Hepatic stellate cell (primary cell): ENCODE data around the gene LCE1F.

Experiments
- DNase-seq: peaks from one replicate; pipeline ENCODE4 v3.0.0; 2011; ENCODE audit warnings: low spot score

Gene LCE1F, protein sequence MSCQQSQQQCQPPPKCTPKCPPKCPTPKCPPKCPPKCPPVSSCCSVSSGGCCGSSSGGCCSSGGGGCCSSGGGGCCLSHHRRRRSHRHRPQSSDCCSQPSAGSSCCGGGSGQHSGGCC

DNA sequence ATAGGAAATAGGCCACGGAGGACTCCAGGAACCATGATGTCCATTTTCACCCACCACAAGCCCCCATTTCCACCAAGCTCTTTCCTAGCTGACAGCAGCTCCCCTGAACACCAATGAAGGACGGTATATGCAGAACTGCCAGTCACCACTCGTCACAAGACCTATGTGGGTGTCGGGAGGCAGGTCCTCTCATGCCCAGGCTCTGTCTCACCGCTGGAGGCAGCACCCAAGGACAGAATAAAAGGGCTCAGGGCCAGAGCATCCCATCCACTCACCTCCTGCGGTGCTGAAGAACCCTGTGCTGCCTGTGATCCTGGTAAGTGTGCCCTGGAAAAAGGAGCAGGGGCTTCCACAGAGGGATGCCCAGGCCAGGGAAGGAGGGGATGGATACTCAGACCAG is at the start of gene LCE1F:
LCE1F (plus strand) TSS at position 266 of the 400 bp plus-strand sequence. CDS start 1,232 bp downstream, outside the sequence.
- DNase-seq = no peak

GRCh38 chr1:152725261-152725660 is 49.7 kb upstream of the LCE1F start:
- no peak for DNase-seq

GRCh38 chr1:152728986-152729385 is 46.0 kb upstream of the LCE1F start:
- DNase-seq = no peak

GRCh38 chr1:152735648-152736047 is 39.3 kb upstream of the LCE1F start:
- no peak for DNase-seq

DNA sequence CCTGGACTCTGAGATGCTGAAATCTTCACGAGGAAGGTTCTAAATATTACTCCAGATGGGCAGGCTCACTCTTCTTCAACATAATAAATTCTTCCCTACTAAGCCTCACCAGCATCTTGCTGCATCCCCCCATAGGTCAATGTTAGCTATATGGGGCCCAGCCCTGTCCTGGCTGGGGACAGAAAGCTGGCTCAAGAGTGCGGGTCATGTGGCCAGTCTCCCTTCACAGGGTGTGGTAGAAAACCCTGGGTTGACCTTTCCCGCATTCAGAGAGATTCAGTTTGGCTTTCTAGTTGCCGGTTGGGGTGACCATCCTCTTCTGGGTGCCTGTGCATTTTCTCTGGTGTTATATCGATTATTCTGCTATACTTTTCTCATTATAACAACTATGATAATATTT is 36.9 kb upstream of the LCE1F start:
- no peak for DNase-seq

- peak; percentile 45 for DNase-seq
These were observed 35.1 kb upstream of the LCE1F start for GRCh38 chr1:152739841-152740240.

DNA sequence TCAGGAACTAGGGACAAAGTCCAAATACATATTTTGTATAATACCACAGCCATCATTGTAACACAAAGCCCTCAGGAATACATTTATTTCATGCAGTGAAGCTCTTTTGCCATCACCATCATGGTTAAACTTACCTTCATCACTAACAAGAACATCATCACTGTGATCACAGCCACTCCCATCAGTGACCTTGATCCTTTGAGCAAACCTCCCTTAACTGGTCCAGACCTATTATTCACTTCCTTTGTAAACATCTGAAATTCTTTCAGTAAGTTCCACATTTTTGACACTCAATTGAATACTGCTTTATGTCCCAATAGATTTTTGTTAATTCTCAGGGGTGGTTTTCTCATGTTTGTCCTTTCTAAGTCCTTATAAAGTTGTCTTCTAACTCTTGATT is 33.3 kb upstream of the LCE1F start:
- DNase-seq = no peak

- no peak for DNase-seq
These were observed 31.4 kb upstream of the LCE1F start for GRCh38 chr1:152743371-152744145.

DNA sequence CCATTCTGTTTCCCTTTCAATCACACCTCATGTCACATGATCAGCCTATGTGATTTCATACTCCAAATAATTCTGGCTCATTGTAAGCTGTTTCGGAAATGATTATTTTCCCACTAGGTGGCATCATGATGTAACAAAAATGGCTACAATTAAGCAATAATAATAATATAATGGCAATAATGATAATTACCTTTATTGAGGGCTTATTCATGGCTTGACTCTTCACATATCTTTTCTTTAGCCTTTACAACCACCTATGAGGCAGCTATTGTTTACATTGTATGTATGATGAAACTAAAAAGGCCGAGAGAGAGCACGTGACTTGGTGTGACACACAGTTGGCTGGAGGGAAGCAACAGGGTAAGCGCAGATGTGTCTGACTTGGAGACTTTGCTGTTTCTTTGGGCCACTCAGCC is 29.6 kb upstream of the LCE1F start:
- no peak for DNase-seq

GRCh38 chr1:152745765-152746444 is 29.0 kb upstream of the LCE1F start:
- no peak for DNase-seq

- no peak for DNase-seq
These were observed 27.1 kb upstream of the LCE1F start for GRCh38 chr1:152747831-152748230.

DNA sequence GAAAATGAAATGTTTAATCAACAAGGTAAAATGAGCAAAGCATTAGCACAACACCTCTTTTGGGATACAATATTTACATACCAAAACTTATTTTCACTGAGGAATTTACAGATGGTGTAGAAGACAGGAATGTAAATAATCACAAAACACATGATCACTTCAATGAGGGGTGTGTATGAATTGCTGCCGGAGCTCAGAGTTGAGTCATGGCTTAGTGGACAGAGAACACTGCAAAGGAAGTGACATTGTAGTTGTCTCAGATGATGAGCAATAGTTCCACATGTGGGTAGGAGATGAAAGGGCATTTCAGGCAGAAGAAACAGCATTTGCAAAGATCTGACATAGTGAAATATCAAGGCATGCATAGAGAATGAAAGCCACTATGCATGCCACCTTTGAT is 22.7 kb upstream of the LCE1F start:
- peak; percentile 53 for DNase-seq

GRCh38 chr1:152753586-152753985 is 21.4 kb upstream of the LCE1F start:
- DNase-seq = no peak

DNA sequence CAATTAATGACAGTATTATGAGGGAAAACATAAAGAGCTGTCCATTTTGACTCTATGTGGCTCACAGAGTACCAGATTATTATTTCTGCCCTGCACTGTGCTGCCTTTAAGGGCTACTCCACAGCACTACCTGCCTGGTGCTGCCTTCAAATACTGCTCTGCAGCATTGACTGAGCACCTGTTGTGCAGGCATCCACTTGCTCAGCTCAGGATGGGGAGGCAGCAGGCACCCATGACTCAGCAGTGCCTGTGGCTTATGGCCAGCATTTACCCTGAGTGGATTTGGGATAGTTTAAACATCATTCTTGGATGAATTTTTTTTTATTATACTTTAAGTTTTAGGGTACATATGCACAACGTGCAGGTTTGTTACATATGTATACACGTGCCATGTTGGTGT is 18.1 kb upstream of the LCE1F start:
- DNase-seq = no peak

- DNase-seq = no peak
These were observed 17.2 kb upstream of the LCE1F start, which contains the start of gene KPRP for GRCh38 chr1:152757747-152758146. Gene KPRP (plus strand): TSS chr1:152758025. CDS start chr1:152759589, 1,564 bp downstream.

GRCh38 chr1:152758636-152759035 is 16.3 kb upstream of the LCE1F start:
- no peak for DNase-seq

GRCh38 chr1:152759453-152760173 is 15.3 kb upstream of the LCE1F start:
- no peak for DNase-seq

DNA sequence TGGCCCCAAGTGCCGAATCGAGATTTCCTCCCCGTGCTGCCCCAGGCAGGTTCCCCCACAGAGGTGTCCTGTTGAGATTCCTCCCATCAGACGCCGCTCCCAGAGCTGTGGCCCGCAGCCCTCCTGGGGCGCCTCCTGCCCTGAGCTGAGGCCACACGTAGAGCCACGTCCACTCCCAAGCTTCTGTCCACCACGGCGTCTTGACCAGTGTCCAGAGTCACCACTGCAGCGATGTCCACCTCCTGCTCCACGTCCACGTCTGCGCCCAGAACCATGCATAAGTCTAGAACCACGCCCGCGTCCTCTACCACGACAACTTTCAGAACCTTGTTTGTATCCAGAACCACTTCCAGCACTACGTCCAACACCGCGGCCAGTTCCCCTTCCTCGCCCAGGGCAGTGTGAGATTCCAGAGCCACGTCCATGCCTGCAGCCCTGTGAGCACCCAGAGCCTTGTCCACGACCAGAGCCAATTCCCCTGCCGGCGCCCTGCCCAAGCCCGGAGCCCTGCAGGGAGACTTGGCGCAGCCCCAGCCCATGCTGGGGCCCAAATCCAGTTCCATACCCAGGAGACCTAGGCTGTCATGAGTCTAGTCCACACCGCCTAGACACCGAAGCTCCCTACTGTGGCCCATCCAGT is 14.3 kb upstream of the LCE1F start:
- no peak for DNase-seq

- DNase-seq = no peak
These were observed 13.2 kb upstream of the LCE1F start for GRCh38 chr1:152761609-152762213.

DNA sequence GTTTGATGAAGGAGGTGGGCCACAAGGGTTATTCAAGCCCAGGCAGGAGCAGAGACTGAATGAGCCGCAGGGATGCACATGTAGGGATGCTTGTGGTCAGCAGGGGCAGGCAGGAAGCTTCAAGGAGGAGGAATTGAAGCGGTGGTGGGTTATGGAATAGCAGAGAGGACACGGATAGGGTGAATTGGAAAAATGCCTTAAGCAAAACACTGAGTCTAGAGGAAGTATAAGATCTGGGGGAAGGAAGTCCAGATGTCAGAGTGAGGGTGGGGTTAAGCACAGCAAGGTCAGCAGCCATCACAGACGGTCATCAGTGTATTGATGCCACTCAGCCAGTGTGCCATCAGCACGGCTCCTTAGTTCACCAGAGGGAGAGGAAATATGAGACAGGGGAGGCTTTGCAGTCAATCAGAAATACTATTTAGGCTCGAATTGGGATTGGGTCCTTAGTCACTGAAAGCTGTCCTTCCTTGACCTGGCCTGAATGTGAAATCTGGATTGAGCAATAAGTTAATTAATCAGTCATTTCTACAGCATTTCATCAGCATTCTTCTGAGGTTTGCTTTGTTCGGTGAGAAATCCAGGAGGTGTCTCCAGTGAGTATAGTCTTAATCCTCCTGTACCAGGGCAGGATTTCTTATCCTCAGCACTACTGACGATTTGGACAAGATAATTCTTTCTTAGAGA is 6.0 kb upstream of the LCE1F start:
- DNase-seq = no peak

GRCh38 chr1:152770411-152770810 is 4.5 kb upstream of the LCE1F start:
- DNase-seq = no peak
